NCI-H1105 treated with DMSO at 0.1 percent for 48 hours (cell line): Measurements from ENCODE around the gene SORT1.
"Not testable (repeated sequence)": the region's sequence is repeated elsewhere in the genome, so short reads cannot be mapped to it uniquely, and the experiment has no call there.

Experiments
- DNase-seq: peaks from one replicate; lab custom pipeline; 2025; lab: John Stamatoyannopoulos, UW

SORT1 gene

GRCh38 chr1:109396871-109397580 lies 692 bp downstream of the SORT1 start:
- peak; percentile 27 for DNase-seq

- no peak for DNase-seq
These were observed 1.2 kb downstream of the SORT1 start for GRCh38 chr1:109396513-109396839.

GRCh38 chr1:109395602-109396512 lies 1.9 kb downstream of the SORT1 start:
- DNase-seq: no peak

- DNase-seq: not testable (repeated sequence)
These were observed 2.5 kb downstream of the SORT1 start for GRCh38 chr1:109395282-109395599.

GRCh38 chr1:109394591-109395281 lies 3.0 kb downstream of the SORT1 start:
- DNase-seq: no peak

GRCh38 chr1:109393617-109394233 lies 4.0 kb downstream of the SORT1 start:
- DNase-seq: no peak

GRCh38 chr1:109392788-109393616 lies 4.7 kb downstream of the SORT1 start:
- DNase-seq: no peak

GRCh38 chr1:109392037-109392787 lies 5.5 kb downstream of the SORT1 start:
- DNase-seq: no peak

GRCh38 chr1:109391626-109392025 lies 6.1 kb downstream of the SORT1 start:
- no peak for DNase-seq

GRCh38 chr1:109391157-109391556 lies 6.6 kb downstream of the SORT1 start:
- DNase-seq: no peak

- no peak for DNase-seq
These were observed 7.9 kb downstream of the SORT1 start for GRCh38 chr1:109389638-109390341.

- no peak for DNase-seq
These were observed 8.7 kb downstream of the SORT1 start for GRCh38 chr1:109388884-109389637.

GRCh38 chr1:109388208-109388711 lies 9.5 kb downstream of the SORT1 start:
- DNase-seq: no peak

- no peak for DNase-seq
These were observed 11.5 kb downstream of the SORT1 start for GRCh38 chr1:109386054-109386717.

GRCh38 chr1:109385417-109385816 lies 12.3 kb downstream of the SORT1 start:
- DNase-seq: no peak

GRCh38 chr1:109383854-109384253 lies 13.9 kb downstream of the SORT1 start:
- DNase-seq: no peak

GRCh38 chr1:109383087-109383779 lies 14.5 kb downstream of the SORT1 start:
- no peak for DNase-seq

GRCh38 chr1:109381573-109381972 lies 16.1 kb downstream of the SORT1 start:
- DNase-seq: no peak
